Measurements from ENCODE around the gene PLIN4.
A peak's percentile ranks its signal among the peaks of the same experiment; 100 is the strongest.

Gene PLIN4

DNA sequence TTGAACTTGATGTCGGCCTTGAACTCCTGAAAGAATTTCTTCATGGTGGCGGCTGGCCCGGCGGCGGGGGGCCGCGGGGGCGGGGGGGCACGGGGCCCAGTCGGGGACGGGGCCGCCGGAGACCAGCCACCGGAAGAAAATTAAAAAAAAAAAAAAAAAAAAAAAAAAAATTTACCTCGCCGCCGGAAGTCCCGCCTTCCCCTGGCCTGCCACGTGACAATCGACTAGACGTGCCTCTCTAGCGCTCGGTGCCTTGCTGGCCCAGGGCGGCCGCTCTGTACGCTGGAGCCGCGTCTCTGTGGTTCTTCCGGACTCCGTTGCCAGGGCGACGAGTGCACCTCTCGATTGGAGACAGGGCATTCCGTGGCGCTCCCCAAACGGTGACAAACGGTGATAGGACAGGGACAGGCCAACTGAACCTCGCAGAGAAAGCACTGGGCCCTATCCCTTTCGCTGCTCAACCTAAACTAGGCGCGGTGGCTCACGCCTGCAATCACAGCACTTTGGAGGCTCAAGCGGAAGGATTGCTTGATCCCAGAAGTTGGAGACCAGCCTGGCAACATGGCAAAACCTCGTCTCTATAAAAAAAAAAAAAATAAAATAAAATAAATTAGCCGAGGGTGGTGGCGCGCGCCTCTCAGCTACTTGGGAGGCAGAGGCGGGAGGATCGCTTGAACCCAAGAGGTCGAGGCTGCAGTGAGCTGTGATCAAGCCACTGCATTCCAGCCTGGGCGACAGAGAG lies 60.5 kb downstream of the PLIN4 start, which contains the start of gene UBXN6:
Gene UBXN6 (minus strand): TSS at position 141 of the 742 bp plus-strand sequence. CDS start 97 bp downstream, at position 44.
- H3K4me3 ChIP-seq (replicated peaks; ENCODE audit: insufficient read depth, low read length), result peak within 1 kb of the TSS; percentile 78
- H3K27me3 ChIP-seq (ENCODE audit: insufficient read depth, poor library complexity, severe bottlenecking), result no peaks in the 10 kb centered on the region
- TF ChIP-seq, protein P1, sequence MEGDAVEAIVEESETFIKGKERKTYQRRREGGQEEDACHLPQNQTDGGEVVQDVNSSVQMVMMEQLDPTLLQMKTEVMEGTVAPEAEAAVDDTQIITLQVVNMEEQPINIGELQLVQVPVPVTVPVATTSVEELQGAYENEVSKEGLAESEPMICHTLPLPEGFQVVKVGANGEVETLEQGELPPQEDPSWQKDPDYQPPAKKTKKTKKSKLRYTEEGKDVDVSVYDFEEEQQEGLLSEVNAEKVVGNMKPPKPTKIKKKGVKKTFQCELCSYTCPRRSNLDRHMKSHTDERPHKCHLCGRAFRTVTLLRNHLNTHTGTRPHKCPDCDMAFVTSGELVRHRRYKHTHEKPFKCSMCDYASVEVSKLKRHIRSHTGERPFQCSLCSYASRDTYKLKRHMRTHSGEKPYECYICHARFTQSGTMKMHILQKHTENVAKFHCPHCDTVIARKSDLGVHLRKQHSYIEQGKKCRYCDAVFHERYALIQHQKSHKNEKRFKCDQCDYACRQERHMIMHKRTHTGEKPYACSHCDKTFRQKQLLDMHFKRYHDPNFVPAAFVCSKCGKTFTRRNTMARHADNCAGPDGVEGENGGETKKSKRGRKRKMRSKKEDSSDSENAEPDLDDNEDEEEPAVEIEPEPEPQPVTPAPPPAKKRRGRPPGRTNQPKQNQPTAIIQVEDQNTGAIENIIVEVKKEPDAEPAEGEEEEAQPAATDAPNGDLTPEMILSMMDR (IDR thresholded peaks at IDR 0.05; ENCODE audit: insufficient read depth, low read length), result no peak
- TF ChIP-seq SPI1 (IDR thresholded peaks at IDR 0.05; ENCODE audit: borderline replicate concordance, low read depth) (no peak), POLR2AphosphoS5 (IDR thresholded peaks at IDR 0.05; ENCODE audit: low read depth) (peak; percentile 40; the same call in 1 of the 2 replicates), GABPA (IDR thresholded peaks at IDR 0.05; ENCODE audit: low read depth) (peak; percentile 87)
- TF ChIP-seq, protein P2, sequence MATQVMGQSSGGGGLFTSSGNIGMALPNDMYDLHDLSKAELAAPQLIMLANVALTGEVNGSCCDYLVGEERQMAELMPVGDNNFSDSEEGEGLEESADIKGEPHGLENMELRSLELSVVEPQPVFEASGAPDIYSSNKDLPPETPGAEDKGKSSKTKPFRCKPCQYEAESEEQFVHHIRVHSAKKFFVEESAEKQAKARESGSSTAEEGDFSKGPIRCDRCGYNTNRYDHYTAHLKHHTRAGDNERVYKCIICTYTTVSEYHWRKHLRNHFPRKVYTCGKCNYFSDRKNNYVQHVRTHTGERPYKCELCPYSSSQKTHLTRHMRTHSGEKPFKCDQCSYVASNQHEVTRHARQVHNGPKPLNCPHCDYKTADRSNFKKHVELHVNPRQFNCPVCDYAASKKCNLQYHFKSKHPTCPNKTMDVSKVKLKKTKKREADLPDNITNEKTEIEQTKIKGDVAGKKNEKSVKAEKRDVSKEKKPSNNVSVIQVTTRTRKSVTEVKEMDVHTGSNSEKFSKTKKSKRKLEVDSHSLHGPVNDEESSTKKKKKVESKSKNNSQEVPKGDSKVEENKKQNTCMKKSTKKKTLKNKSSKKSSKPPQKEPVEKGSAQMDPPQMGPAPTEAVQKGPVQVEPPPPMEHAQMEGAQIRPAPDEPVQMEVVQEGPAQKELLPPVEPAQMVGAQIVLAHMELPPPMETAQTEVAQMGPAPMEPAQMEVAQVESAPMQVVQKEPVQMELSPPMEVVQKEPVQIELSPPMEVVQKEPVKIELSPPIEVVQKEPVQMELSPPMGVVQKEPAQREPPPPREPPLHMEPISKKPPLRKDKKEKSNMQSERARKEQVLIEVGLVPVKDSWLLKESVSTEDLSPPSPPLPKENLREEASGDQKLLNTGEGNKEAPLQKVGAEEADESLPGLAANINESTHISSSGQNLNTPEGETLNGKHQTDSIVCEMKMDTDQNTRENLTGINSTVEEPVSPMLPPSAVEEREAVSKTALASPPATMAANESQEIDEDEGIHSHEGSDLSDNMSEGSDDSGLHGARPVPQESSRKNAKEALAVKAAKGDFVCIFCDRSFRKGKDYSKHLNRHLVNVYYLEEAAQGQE (IDR thresholded peaks at IDR 0.05; ENCODE audit: insufficient replicate concordance, low read depth), result no peak
- peak; percentile 98 to 99 for DNase-seq (ENCODE audit: low read depth in 1 of 2, low spot score in 1 of 2)
- peak within 1 kb of the TSS; percentile 74 for H3K27ac ChIP-seq (replicated peaks)

GRCh38 chr19:4456843-4457653 lies 61.2 kb downstream of the PLIN4 start:
- TF ChIP-seq, protein P2 (IDR thresholded peaks at IDR 0.05; ENCODE audit: insufficient replicate concordance, low read depth), result no peak
- TF ChIP-seq SPI1 (IDR thresholded peaks at IDR 0.05; ENCODE audit: borderline replicate concordance, low read depth), result no peak
- no peak for TF ChIP-seq GABPA (IDR thresholded peaks at IDR 0.05; ENCODE audit: low read depth)
- no peak for TF ChIP-seq POLR2AphosphoS5 (IDR thresholded peaks at IDR 0.05; ENCODE audit: low read depth)
- peak in 1 of 2 experiments; percentile 55 for DNase-seq (ENCODE audit: low read depth in 1 of 2, low spot score in 1 of 2)
- H3K4me3 ChIP-seq (replicated peaks; ENCODE audit: insufficient read depth, low read length), result peak overlapping the region; percentile 78
- H3K27ac ChIP-seq (replicated peaks), result peak overlapping the region; percentile 74
- H3K27me3 ChIP-seq (ENCODE audit: insufficient read depth, poor library complexity, severe bottlenecking), result no peaks in the 10 kb centered on the region

- Histone ChIP-seq H3K27me3 (ENCODE audit: insufficient read depth, poor library complexity, severe bottlenecking) (no peaks in the 10 kb centered on the region), H3K4me3 (replicated peaks; ENCODE audit: insufficient read depth, low read length) (peak overlapping the region; percentile 78), H3K27ac (replicated peaks) (peak overlapping the region; percentile 46)
- DNase-seq (ENCODE audit: low read depth in 1 of 2, low spot score in 1 of 2), result peak; percentile 76 to 81
- TF ChIP-seq POLR2AphosphoS5 (IDR thresholded peaks at IDR 0.05; ENCODE audit: low read depth) (peak; percentile 38; the same call in 1 of the 2 replicates), GABPA (IDR thresholded peaks at IDR 0.05; ENCODE audit: low read depth) (no peak), SPI1 (IDR thresholded peaks at IDR 0.05; ENCODE audit: borderline replicate concordance, low read depth) (peak; percentile 58; the same call in 1 of the 2 replicates)
Measured at GRCh38 chr19:4456476-4456842, 61.8 kb downstream of the PLIN4 start.

GRCh38 chr19:4455719-4456475 lies 62.4 kb downstream of the PLIN4 start:
- TF ChIP-seq SPI1 (IDR thresholded peaks at IDR 0.05; ENCODE audit: borderline replicate concordance, low read depth) (no peak), GABPA (IDR thresholded peaks at IDR 0.05; ENCODE audit: low read depth) (no peak), POLR2AphosphoS5 (IDR thresholded peaks at IDR 0.05; ENCODE audit: low read depth) (no peak)
- TF ChIP-seq, protein P2 (IDR thresholded peaks at IDR 0.05; ENCODE audit: insufficient replicate concordance, low read depth), result no peak
- TF ChIP-seq, protein P1 (IDR thresholded peaks at IDR 0.05; ENCODE audit: insufficient read depth, low read length), result no peak
- DNase-seq (ENCODE audit: low read depth in 1 of 2, low spot score in 1 of 2), result no peak
- Histone ChIP-seq H3K4me3 (replicated peaks; ENCODE audit: insufficient read depth, low read length) (peak overlapping the region; percentile 78), H3K27ac (replicated peaks) (peak overlapping the region; percentile 46), H3K27me3 (ENCODE audit: insufficient read depth, poor library complexity, severe bottlenecking) (no peaks in the 10 kb centered on the region)
